Cerebellar cortex (tissue), 1 donor: Measurements from ENCODE around the gene C2CD3.
"Not testable (repeated sequence)": the region's sequence is repeated elsewhere in the genome, so short reads cannot be mapped to it uniquely, and the experiment has no call there.

Experiments
- DNase-seq: peaks from one replicate; pipeline ENCODE4 v3.0.0-alpha.2; 2015; ENCODE audit warnings: low spot score

Gene C2CD3

DNA sequence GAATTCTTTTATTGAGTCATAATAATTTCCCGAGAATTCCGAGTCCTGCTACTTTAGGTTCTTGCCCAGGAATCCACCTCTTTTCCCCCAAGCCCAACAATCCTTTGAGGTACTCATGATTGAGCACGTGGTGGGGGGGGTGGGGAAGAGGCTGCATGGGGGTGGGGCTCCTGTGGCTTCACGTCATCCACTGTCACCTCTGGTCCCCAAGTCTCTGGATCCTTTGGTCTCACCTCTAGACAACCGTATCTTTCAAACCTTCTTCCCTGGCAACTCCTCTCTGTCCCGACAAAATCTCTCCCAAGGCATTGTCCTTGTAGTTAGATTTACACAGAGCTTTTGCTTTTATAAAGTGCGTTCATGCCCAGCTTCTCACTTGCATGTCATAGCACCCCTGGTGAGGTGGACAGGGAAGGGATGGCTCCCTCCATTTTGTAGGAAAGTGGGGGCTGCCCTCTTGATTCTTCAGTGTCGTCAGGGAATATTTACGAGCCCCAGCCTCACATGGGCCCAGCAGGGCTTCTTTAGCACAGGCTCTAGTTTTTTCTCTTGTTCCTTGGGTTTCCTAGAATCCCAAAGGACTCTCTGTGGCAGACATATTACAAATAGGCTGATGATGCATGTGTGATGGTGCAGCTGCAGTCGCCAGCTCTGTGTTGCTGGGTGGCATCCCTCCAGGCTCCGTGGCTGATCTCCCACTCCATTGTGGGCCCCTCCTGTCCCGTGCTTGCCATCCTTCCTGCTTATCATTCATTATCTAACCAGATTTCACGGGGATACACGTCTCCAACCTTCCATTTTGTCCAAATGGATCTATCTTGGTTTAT, 170.3 kb downstream of the C2CD3 start:
- DNase-seq = no peak

DNA sequence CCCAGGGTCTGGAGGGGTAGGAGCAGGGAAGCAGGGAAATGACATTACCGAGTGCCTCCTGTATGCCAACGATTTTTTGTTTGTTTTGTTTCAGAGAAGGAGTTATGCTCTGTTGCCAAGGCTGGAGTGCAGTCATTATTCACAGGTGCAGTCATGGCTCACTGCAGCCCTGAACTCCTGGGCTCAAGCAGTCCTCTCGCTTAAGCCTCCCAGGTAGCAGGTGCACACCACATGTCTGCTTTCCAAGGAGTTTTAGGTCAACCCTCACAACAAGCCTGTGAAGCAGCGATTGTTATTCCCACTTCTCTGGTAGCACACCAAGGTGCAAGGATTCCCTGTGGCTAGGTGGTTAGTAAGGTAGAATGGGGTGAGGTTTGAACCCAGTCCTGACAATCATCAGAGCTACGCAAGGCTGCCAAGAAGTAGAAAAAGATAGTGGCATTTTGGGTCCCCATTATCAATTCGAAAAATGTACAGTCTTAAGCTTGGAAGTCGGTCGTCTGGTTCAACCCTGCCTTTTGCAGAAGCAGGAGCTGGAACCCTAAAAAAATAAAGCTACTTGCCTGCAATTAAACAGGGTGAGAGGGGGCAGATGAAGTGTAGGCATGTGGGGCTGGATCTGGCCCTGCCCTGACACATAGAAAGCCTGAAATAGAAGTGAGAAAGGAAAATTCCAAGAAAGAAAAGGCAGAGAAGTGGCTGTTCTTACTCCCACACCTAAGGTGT, 171.1 kb downstream of the C2CD3 start:
- no peak for DNase-seq

GRCh38 chr11:73998846-73999575, 171.8 kb downstream of the C2CD3 start:
- DNase-seq = no peak

DNA sequence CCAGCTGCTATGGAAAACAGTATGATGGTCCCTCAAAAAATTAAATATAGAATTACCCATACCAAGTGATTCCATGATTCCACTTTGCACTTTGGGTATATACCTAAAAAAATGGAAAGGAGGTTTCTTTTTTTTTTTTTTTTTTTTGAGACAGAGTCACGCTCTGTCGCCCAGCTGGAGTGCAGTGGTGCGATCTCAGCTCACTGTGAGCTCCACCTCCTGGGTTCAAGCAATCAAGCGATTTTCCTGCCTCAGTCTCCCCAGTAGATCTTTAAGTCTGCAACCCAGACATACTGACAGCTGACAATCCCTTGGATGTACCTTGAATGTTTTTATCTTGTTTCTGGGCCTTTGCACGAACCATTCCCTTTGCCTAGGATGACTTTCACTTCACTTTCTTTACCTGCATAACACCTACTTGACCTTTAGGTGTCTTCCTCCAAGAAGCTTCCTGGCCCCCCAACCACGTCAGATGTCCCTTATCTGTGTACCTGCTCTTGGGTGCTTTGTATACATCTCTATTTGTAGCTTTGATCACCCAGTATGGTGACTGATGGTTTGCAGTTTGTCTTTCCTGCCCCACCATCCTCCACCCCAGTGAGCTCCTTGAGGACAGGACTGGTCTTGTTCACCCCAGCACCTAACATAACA, 173.6 kb downstream of the C2CD3 start:
- DNase-seq = no peak

- no peak for DNase-seq
Measured at GRCh38 chr11:73996161-73996747, 174.5 kb downstream of the C2CD3 start.

- DNase-seq = no peak
Measured at GRCh38 chr11:73995731-73996130, 175.1 kb downstream of the C2CD3 start.

GRCh38 chr11:73995247-73995646, 175.6 kb downstream of the C2CD3 start:
- no peak for DNase-seq

GRCh38 chr11:73991471-73992006, 179.3 kb downstream of the C2CD3 start:
- DNase-seq = no peak

- no peak for DNase-seq
Measured at GRCh38 chr11:73990730-73991129, 180.1 kb downstream of the C2CD3 start.

GRCh38 chr11:73989156-73989555, 181.6 kb downstream of the C2CD3 start:
- DNase-seq = no peak

DNA sequence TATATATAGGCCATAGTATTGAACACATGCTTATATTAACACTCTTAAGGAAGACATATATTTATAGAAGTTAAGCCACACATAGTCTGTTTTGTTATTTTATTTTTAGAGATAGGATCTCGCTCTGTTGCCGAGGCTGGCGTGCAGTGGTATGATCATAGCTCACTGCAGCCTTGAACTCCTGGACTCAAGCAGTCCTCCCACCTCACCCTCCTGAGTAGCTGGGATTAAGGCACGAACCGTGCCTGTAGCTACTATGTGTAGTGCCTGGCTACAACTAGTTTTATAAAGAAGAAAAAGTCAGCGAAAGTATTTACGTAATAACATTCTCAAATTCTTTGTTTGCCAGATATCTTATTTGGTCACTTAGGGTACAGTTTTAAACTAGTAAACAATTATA, 182.6 kb downstream of the C2CD3 start:
- no peak for DNase-seq

GRCh38 chr11:73985661-73986060, 185.1 kb downstream of the C2CD3 start:
- DNase-seq = not testable (repeated sequence)

DNA sequence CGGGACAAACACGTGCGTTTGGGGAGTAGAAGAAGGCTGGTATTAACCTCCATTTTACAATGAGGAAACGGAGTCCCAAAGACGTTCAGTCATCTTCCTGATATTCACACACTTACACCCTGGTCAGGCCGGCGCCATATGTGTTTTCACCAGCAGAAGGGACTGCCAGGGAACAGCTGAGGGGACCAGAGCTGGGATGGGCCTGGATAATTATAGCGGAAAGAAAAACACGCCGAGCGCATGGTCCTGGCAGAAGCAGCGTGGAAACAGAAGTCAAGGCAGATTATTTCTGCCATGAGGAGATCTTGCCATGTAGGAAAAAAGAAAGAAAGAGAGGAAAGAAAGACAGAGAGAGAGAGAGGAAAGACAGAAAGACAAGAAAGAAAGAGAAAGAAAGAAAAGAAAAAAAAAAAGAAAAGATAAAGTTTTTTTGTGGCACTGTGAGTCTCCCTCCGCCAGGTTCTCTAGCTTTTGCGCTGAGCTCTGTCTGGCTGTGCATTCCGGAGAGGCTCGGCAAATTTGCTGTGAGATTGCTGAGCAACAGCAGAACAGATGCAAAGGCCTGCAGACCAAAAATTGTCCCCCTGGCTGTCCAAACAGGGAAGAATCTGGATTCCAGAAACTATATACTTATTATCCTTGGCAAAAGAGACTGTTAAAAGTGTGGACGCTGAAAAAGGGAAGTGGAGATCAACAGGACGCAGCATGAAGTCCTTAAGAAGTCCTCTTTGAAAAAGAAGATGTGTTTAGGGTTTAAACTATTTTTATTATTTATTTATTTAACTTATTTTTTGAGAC, 186.9 kb downstream of the C2CD3 start:
- DNase-seq = no peak

DNA sequence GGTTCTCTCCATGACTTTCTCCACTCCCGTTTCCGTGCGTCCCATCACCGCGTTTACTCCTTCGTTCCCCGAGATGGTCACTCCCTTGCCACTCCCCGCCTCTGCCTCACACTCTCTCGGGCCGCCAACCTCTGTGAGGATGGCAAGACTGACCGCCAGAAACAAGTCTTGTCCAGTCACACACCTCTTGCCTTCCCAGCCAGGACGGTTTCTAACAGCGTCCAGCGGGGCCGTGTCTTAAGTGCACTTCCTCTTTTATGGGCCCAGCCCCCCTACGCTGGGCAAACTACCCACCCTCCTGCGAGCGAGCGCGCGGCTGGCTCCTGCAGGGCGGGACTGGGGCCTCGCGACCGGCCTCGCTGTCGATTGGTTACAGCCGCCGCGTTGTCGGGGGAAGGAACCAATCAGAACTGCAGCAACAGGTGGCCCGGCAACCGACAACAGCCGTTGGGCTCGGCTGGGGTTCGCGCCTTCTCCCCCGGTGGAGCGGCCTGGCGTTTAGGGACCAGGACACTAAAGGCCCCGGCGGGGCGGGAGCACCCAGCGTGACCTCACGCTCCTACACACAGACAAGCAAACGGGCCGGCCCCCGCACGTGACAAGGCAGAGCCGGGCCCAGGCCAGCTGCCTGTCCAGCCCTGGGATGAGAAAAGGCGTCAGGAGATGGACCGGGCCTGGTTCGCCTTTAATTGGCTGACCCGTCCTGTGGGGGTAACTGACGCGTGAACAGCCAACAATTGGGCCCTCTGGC, 187.6 kb downstream of the C2CD3 start:
- DNase-seq = peak; percentile 90

DNA sequence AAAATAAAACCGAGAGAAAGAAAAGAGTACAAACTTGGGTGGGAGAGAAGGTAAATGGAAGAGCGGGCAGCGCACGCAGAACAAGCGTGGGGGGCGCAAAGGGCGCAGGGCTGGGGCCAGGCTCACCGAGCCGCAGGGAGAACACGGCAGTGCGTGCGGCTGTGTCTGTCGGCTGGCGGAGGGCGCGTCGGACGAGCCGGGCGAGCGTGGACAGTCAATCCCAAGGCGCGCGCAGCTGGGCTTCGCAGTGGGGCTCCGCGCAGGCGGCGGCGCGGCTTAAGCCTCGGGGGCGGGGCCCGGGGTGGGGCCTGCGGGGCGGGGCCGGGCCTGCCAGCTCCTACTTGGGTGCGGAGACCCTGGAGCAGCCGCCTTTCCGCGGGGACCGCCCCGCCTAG, 188.2 kb downstream of the C2CD3 start, which contains the start of gene UCP2:
UCP2 (minus strand) TSS at position 249 of the 395 bp plus-strand sequence. CDS start 4,465 bp downstream, outside the sequence.
- DNase-seq = no peak

DNA sequence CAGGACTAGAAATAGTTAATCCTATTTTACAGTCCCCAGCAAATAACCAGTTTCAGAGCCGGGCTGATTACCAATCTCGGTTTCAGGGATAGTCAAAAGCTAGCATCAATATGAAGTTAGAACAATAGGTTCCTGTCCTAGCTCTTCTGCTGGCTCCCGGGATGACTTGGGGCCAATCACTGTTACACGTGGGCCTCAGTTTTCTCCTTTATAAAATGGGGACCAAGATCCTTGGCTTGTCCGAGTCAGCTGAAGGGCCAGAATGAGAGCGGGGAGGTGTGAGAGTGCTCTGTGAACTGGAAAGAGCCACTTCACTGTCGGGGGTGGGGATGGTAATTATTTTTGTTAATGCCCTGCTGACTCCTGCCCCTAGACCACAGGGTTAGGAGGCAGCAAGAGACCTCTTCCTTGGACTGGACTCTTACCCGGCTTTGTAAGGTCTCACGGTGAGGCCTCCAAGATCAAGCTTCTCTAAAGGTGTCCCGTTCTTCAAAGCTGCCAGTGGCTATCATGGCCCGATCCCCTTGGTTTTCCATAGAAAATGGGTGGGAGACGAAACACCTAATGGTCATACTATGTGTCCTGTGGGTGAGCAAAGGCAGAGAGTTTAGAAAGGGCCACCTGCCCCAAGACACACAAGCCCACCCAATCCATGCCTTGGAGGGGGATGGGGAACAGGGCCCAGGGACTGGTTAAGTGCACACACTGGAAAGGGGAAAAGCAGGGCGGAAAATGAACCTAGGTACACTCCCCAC, 189.6 kb downstream of the C2CD3 start:
- no peak for DNase-seq

GRCh38 chr11:73980001-73980961, 190.5 kb downstream of the C2CD3 start:
- DNase-seq = no peak

DNA sequence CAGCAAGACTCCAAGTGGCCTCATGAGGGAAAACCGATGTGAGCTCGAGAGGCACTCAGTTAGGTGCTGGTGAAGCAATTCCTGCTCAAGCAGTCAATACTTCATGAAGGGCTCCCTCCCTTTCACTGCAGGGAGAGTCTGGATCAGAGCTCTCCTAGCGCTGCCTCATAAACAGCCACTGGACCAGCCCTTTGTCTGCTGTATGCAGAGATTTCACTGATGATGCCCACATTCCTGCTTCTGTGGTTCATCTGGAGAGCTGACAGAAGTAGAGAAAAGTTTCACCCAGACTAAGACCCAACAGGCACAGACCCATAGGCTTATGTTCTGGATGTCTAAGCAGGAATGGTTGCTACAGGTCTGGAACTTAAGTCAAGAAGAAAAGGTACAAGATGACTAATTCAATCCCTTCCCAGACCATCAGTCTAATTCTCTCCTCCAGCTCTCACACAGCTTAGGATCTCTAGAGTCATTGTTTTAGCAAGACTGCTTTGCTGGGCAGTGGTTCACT, 192.2 kb downstream of the C2CD3 start:
- DNase-seq = no peak
